AG20443 (cell line): ENCODE data around the gene MRNIP.

Experiments used
- DNase-seq: peaks from one replicate; pipeline ENCODE4 v3.0.0; 2012; ENCODE audit warnings: low spot score, mixed read lengths

The MRNIP gene

DNA sequence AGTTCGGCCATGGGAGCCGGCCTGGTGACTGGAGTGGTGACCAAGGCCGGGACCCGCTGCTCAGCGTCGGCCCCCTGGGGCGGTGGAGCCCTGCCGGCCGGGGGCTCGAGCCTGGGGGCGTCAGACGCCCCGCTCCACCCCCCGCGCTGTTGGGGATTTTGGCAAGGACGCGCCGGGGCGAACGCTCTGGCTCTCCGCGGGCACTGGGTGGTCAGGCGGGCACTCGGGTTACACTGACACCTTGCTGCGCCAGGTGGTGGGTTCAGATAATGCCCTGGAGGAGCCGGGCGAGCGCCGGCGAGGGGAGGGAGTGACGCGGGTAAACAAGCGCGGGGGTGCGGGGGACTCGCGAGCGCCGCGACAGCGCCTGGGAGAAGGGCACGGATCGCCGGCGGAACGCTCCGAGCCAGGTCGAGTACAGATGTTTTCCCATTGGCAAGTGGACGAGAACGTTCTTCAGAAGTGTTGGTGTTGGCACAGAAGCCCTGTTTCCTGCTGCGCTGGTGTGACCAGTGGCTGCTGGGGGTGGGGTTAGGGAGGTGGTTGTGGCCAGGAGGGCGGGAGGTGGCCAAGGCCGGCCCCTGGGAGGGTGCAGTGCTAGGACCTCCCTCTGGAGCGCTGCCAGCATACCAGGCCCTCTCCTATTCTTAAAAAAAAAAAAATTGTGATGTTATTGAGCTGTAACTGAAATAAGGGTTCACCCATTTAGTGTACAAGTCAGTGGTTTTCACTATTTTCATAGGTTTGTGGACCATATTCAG is 37.1 kb downstream of the MRNIP start:
- peak; percentile 97 for DNase-seq

DNA sequence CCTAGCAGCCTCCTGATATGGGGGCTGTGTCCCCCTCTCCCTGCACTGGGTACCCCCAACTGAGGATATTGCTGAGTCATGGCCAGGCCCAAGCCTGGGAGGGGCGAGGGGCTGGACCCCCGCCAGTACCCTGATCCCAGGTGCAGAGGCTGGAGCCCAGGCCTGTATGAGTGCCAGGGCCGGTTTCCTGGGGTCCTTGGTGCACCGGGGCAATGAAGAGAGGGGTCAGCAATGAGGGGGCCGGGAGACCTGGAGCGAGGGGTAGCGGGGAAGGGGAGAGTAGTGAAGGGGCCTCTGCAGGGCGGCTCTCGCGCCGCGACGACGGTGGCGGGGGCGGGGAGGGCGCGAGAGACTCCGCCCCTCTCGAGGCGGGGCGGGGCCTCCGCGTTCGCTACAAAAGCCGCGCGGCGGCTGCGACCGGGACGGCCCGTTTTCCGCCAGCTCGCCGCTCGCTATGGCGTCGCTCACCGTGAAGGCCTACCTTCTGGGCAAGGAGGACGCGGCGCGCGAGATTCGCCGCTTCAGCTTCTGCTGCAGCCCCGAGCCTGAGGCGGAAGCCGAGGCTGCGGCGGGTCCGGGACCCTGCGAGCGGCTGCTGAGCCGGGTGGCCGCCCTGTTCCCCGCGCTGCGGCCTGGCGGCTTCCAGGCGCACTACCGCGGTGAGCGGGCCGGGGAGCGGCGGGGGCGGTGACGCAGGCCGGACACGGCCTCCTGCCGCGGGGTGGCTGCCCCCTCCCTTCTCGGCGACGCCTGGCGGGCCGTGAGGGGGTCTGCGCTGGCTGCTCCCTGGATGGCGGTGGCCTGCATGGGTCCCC is 37.9 kb downstream of the MRNIP start, which contains the start of gene SQSTM1:
Gene SQSTM1 (plus strand): TSS at position 423 of the 815 bp plus-strand sequence. CDS start 32 bp downstream, at position 455.
- DNase-seq = peak; percentile 95

DNA sequence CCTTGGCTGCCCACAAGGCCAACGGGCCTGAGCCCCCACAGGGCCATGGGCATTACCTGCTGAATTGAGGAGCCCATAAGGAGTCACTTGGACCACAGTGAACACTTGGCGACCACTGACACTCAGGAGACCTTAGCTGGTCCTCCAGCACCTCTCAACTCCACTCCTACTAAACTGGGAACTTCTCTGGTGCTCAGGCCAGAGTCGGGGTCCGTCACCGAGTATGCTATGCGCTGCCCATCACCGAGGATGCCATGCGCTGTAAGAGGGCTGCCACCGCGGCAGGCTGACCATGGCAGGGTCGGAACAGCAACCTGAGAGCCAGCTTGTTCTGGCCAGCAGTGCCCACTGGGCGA is 38.5 kb downstream of the MRNIP start:
- no peak for DNase-seq

DNA sequence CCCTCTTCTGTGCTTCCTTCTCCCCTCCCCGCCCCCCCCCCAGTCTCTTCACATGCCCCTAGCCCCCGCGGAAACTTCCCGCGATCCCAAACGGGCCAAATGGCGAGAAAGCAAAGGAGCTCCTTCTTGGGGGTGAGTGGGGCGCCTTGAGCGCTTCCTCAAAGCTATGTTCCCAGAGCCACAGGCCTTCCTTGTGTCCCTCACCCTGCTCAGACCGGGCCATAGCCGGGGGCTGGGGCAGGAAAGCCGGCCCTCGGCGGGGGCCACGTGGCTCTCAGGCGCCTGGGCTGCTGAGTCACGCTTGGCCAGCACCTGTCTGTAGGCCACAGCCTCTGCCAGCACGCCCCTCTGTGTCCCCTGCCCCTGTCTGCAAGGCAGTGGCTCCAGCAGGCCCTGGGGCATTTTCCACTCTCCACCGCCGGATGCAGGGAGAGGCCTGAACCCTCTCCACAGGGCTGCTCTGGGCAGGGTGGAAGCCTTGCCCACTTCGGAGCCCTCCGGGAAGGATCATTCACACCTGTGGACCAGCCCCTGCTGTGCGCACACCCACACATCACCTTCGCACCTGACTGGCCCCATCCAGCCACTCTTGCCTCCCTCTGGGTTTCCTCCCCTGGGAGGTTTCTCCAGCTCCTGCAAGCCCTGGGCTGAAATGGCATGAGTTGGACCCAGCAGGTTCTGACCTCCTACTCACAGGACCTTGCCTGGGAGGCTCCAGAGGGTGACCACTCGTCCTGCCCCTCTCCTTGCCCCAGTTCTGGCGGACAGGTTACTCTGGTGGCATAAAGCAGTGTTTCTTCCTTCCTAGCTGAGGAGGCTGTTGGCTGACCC is 39.1 kb downstream of the MRNIP start:
- peak; percentile 59 for DNase-seq

DNA sequence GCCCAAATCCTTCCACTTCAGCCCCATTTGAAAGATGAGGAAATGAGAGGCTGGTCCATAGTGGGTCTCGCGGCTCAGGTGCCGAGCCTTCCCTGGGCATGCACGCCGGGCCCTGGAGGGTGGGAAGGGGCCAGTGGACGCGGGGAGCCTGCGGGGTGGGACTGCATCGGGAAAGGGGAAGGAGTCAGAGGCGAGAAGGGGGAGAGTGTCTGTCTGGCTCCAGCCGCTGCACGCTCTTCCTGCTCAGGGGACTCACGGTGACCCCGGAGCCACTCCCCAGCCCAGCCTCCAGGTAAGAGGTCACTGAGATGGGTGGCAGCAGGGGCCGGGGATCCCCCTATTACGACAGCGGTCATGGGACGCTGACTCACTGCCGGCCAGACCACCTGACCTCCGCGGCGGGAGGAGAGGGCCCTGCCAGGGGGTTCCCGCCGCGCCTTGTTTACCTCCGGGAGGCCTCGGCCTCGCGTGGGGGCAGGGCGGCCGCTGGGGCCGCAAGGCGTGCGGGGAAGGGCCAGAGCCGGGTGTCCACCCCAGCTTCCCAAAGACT is 39.8 kb downstream of the MRNIP start:
- DNase-seq = peak; percentile 92

DNA sequence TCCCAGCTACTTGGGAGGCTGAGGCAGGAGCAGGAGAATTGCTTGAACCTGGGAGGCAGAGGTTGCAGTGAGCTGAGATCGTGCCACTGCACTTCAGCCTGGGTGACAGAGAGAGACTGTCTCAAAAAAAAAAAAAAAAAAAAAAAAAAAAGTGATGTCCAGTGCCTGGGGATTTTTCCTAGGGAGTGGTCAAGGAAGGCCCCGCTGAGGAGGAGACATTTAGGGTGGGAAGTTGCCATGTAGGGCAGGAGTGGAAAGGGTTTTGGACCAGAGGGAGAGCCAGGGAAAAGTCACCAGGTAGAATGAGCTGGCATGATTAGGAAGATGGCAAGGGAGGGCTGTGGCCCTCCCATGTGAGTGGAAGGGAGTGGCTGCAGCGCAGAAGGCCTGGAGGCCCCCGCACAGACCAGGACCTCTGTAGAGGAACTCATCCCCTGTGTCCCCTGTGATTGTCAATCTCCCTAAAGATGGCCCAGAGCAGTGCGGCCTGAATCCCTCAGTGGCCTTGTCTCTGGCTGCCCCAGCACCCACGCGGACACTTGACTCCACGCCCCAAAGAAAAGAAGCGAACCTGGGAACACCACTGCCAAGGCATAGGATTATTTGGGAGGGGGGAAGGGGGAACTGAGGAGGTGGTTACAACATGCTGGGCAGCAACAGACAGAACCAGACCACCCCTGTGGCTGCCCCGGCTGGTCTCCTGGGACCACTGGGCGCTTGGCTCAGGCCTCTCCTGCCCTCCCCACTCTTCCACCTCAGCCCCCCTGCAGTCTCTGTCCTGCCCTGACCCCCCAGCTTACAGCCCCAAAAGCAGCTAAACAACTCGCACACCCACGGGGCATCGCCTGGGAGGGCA is 40.5 kb downstream of the MRNIP start:
- no peak for DNase-seq

DNA sequence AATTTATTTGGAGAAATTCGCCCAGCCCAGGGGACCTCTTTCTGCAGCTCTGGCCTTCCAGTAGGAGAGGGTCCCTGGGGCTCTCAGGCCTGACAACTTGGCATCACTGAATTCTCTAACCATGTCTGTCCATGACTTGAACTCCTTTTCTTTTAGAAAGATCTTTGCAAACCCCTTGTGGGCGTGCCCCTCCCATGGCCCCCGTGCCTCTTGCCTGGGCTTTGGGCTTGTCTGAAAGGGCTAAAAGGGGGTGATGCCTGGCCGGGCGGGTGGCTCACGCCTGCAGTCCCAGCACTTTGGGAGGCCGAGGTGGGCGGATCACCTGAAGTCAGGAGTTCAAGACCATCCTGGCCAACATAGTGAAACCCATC is 41.2 kb downstream of the MRNIP start:
- no peak for DNase-seq

DNA sequence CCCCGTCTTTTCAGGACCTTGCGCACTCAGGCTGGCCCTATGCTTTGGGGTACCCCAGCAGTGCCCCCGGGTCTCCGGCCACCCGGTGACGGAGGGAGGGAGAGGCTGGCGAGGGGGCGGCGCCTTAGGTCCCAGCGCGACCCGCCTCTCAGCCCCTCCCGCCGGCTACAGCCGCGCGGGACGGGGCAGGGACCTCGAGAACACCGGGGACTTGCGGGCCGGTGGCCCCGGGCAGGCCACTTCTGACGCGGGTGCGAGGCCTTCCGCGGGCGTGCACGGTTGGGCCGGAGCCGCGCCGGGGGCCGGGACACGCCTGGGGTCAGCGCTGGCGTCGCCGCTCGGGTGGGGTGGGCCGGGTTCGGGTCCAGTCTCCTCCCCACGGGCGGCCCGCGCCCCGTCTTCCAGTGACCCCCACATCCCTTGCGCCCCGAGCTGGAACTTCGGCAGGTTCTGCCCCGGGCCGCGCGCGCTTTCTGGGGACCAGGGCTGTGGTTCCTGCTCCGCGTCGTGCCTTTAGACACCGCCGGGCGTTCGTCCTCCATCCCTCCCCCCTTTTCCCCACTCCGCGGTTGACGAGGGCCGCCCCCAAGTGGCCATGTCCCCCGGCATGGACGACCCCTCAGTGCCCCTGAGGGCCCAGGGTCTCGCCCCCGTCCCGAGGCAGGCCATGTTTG is 41.7 kb downstream of the MRNIP start:
- no peak for DNase-seq

DNA sequence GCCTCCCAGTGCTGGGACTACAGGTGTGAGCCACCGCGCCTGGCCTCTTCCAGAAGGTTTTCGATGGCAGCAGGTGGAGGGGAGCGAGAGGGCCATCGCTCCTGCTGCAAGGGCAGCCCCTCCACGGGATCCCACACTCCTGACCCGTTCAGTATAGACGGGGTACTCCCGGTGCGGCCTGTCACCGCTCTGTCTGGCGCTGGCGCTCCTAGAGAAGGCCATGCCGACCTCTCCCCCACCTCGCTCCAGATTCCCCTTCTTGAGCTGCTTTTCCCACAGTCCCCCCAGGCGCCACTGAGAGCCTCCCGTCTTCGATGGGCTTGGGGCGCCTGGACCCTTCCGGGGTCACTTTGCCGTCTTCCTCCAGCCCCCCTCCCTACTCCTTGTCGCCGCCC is 42.2 kb downstream of the MRNIP start:
- no peak for DNase-seq

DNA sequence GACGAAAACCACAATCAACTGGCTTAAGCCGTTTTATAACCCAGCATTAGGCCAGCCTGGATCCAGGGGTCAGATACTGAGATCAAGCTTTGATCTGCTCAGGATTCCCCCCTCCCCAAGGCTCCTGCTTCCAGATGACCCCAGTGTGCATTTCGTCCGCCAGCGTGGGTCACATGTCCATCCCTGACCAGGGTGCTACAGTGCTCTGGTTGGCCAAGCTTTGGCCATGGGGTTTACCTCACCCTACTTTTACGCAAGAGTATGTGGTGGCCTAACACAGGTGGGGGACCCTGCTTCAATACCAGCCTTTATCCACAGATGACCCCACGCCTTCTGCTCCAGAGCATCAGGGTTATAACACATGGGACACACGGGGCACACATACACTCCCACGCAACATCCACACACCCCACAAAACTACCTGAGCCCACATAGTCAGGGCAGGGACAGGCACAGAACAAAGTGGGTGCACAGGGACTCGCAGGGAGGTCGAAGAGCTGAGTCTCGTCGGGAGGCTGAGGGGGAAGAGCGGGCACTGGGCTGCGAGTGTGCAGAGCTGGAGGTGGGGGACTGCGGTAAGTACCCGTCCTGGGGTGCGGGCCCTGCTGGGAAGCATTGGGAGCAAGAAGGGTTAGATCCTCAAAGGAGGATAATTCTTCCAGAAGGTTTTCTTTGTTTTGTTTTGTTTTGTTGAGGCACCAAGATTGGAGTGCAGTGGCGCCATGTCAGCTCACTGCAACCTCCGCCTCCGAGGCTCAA is 42.9 kb downstream of the MRNIP start:
- no peak for DNase-seq

DNA sequence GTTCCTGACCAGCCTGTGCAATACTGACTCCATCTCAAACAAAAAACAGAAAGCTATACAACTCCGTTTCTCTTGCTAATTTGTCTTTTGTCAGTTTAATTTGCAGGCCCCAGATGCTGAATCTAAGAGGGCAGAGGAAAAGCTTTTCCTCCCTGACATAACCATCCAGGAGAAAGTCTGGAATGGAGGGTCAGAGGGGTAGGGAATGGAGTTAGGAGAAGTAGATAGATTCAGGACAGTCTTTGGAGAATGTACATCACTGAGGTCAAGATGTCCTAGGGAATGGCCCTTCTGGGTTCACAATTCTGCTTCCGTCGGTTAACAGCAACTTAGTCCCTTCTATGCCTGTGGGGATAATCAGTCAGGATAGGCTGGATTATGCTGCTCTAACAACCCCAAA is 44.5 kb downstream of the MRNIP start:
- DNase-seq = no peak

DNA sequence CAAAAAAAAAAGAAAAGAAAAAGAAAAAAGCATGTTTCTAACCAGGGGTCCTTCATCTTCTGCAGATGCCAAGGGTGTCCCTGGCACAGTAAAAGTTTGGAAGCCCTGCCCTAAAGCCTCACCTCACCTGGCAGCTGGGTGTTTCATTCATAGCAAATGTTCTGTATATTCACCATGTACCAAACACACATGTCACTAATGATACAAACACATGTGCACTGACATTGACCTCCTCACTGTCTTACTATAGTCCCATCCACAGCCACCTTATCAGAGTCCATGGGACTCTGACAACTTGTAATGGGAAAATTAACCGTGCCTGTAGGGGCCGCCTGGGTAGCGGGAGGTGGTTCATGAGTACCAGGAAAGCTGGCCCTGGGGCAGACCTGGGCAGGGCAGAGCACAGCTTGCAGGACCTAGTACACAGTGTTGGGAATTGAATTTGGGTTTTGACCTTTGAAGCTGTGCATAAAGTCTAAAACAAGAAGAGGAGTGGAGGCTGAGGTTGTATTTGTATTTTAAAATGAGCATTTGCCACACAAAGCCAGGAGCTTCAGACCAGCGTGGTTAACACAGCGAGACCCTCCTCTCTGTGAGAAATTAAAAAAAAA is 45.5 kb downstream of the MRNIP start:
- no peak for DNase-seq

DNA sequence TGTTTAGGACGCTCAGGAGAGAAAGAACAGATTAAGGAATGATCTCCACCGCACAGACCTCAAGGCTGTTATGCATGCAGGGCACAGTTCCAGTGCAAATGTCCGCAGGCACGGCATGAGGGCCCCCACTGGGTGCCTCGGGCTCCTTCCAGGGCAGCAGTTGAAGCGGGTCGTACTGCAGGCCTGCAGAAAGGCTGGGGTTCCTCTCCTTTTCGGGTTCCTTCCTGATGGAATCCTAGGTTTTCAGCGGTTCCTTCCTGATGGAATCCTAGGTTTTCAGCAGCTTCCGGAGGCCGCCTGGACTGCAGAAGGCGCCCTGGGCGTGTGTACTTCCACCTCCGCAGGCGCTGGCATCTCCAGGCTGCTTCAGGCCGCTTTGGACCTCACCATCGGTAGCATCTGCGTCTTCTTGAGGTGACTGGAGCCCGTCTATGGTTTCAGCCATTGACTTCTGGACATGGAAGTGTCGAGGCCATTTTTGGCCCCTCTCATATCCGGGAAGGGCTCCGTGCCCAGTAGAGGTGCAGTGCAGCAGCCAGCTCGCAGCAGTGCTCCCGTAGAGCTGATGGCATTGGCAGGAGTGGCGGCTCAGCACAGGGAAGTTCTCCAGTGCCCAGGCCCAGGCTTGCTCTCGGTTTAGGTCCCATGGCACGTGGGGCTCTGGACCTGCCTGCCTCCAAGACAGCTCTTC is 46.3 kb downstream of the MRNIP start:
- DNase-seq = no peak

DNA sequence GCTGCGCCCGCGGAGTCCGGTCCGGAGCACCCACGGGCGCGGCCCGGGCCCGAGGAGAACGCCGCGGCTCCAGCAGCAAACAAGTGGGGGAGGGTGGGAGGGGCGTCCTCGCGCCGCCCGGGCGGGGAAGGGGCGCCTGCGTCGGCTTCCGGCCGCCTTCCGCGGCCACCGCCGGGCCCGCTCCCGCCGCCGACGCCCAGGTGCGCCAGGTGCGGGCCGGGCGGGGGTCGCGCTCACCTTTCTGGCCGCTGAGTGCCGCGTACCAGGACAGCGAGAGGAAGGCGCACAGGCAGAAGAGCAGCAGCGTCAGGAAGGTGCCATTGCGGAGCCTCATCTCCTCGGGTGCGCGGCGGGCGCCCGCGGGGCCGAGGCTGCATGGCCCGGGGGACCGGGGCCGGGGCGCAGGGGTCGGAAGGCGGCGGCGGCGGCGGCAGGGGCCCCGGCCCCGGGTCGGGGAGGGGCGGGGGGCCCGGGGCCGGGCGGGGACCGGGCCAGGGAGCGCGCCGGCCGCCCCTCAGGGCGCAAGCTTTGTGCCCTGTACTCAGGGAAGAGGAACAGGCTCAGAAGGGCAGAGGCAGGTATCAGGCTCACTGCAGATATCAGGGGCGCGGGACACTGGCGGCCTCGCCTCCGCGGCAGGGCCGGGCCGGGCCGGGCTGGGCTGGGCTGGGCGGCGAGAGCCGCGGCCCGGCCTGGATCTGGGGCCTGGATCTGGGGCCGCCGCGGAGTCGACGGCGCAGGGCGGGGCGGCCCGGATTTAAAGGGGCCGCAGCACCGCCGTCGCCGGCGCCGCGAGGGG is 52.2 kb downstream of the MRNIP start, which contains the start of gene MGAT4B:
Gene MGAT4B (minus strand): TSS at position 617 of the 799 bp plus-strand sequence. CDS start 283 bp downstream, at position 334.
- peak; percentile 95 for DNase-seq

DNA sequence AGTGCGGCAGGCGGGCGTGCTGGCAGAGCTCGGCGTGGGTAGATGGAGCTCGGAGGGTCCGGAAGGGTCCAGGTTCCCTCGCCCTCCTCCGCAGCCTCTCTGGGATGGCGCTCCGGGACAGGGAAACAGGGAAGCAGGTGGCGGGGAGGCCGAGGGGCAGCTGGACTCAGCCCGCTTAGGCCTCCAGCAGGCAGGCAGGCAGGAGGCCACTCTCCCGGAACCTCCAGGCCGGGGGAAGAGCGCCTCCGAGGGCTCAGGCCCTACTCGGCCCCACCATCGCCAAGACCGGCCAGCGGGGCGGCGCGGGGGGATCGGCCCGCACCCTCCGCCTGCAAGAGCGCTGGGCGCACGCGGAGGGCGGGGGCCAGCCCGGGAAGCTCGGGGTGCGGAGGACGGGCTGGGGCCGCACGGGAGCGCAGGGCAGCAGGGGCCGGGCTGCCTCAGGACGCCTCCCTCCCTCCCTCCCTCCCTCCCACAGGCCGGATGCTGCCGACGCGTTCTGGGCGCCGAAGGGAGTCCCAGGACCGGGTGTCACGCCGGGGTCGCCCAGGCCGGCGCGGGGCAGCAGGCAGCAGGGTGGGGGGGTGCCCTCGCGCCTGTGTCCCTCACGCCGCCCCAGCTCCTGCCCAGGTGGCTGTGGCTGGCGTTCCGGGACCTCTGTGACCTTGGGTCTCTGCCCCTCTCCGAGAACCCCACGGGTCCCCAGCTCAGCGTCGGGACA is 52.9 kb downstream of the MRNIP start:
- peak; percentile 74 for DNase-seq

DNA sequence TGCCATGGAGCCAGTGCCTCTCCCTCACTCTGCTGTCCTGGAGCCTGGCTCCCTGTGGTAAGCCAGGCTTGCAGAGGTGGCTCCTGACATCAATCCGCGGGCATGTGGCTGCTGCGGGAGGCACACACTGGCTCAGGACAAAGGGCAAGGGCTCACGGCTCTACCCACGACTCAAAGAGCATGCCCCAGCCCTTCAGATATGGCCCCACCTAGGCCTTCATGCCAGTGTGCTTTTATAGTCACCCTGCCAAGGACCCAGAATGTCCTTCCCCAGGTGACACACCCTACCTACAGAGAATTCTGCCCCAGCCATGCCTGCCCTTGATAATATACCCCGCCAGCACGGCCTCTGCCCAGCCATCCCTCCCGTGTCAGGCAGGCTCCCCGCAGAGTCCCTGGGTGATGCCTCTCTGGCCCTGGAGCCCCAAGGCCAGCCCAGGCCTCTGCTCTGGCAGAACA is 53.5 kb downstream of the MRNIP start:
- DNase-seq = no peak

DNA sequence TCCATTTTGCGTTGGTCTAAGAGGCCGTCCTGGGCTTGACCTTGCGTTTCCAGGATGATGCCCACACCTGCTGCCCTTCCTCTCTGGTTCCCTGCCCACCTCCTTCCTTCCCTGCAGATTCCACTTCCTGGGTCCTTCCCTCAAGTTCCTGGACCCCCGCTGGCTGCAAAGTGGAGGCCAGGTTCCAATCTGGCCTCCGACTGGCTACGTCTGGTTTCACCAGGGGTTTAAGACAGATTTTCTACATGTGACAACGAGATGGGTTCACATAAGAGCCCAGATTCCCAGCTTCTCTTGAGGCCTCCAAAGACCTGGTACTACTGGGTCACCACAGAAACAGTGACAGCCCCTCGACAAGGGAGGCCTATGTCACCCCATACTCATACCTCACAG is 54.1 kb downstream of the MRNIP start:
- DNase-seq = no peak
